DND-41 (cell line): ENCODE data around the gene IFNA21.
A peak's percentile ranks its signal among the peaks of the same experiment; 100 is the strongest.
"Not testable (repeated sequence)": the region's sequence is repeated elsewhere in the genome, so short reads cannot be mapped to it uniquely, and the experiment has no call there.

Experiments
- ATAC-seq: fragments of 200-7000 bp; cut with Tn5 transposase; 3 replicates; pipeline ENCODE4 v1.9.1; 2021; ENCODE audit warnings: low read depth; ENCODE audit not compliant: insufficient read depth
- DNase-seq: peaks from one replicate; pipeline ENCODE4 v3.0.0-alpha.2; 2020
- H2AFZ ChIP-seq: 2 replicates; pipeline ENCODE4 v1.6.0; 2012; ENCODE audit warnings: low read depth, low read length
- H3K27ac ChIP-seq: 2 replicates; pipeline ENCODE4 v1.5.1; 2012; ENCODE audit warnings: low read length, inconsistent platforms
- H3K27me3 ChIP-seq: fragments of 200-600 bp; sonication (generic); 2 replicates; pipeline ENCODE4 v1.6.0; 2012; ENCODE audit warnings: low read length, mild to moderate bottlenecking, inconsistent platforms; ENCODE audit not compliant: insufficient read depth, poor library complexity
- H3K36me3 ChIP-seq: 2 replicates; pipeline ENCODE4 v1.5.1; 2012; ENCODE audit warnings: low read length, inconsistent platforms; ENCODE audit not compliant: insufficient read depth
- H3K4me1 ChIP-seq: 2 replicates; pipeline ENCODE4 v1.5.1; 2012; ENCODE audit warnings: mild to moderate bottlenecking, low read length; ENCODE audit not compliant: insufficient read depth
- H3K4me2 ChIP-seq: 2 replicates; pipeline ENCODE4 v1.6.0; 2012; ENCODE audit warnings: mild to moderate bottlenecking, moderate library complexity, low read length, inconsistent platforms; ENCODE audit not compliant: insufficient read depth
- H3K4me3 ChIP-seq, 2 experiments: fragments of 200-600 bp in 1 of 2; shearing (Covaris generic) in 1 of 2; 2 replicates each; pipeline ENCODE4 v1.5.1; 2012 to 2016; ENCODE audit warnings: inconsistent platforms in 2 of 2, low read length in 2 of 2, mild to moderate bottlenecking in 2 of 2, low read depth in 1 of 2, moderate library complexity in 1 of 2
- H3K79me2 ChIP-seq: 2 replicates; pipeline ENCODE4 v1.6.0; 2012; ENCODE audit warnings: low read length, inconsistent platforms; ENCODE audit not compliant: insufficient read depth
- H3K9ac ChIP-seq: 2 replicates; pipeline ENCODE4 v1.6.0; 2012; ENCODE audit warnings: low read depth, mild to moderate bottlenecking, inconsistent platforms, low read length, moderate library complexity
- H3K9me3 ChIP-seq: 2 replicates; pipeline ENCODE4 v1.5.1; 2012; ENCODE audit warnings: low read length, moderate library complexity, mild to moderate bottlenecking, inconsistent platforms; ENCODE audit not compliant: insufficient read depth, severe bottlenecking
- H4K20me1 ChIP-seq: 2 replicates; pipeline ENCODE4 v1.6.0; 2012; ENCODE audit warnings: low read length; ENCODE audit not compliant: insufficient read depth
- CTCF ChIP-seq: IDR thresholded peaks from 2 replicates; pipeline ENCODE4 v1.5.1; 2012; ENCODE audit warnings: borderline replicate concordance, low read length, moderate library complexity, mild to moderate bottlenecking; ENCODE audit not compliant: poor library complexity, severe bottlenecking; ENCODE audit errors: extremely low read depth
- EZH2 ChIP-seq: IDR thresholded peaks from 3 replicates; pipeline ENCODE4 v1.6.1; 2012; ENCODE audit warnings: borderline replicate concordance, low read depth, mild to moderate bottlenecking, moderate library complexity, low read length, inconsistent platforms; ENCODE audit not compliant: severe bottlenecking

The IFNA21 gene

GRCh38 chr9:21141427-21141882, 25.0 kb downstream of the IFNA21 start, which contains the start of gene IFNW1:
TSS of gene IFNW1 (minus strand) at chr9:21141832. CDS start at chr9:21141570, 262 bp downstream.
- DNase-seq (no peak), ATAC-seq (0 out of 3 replicates have a peak, but pooled peaks have one; percentile 17)
- Histone ChIP-seq H3K9me3 (no peaks in the 10 kb centered on the region), H2AFZ (no peak within 1 kb of the TSS), H3K27me3 (no peaks in the 10 kb centered on the region), H3K9ac (no peak within 1 kb of the TSS), H4K20me1 (no peaks in the 10 kb centered on the region), H3K79me2 (no peaks in the 10 kb centered on the region), H3K27ac (no peak within 1 kb of the TSS), H3K4me3 (no peak within 1 kb of the TSS), H3K4me2 (no peak within 1 kb of the TSS), H3K4me1 (peaks cover 8% of the 10 kb centered on the region), H3K36me3 (no peaks in the 10 kb centered on the region)
- TF ChIP-seq EZH2: no peak
- no peak for TF ChIP-seq CTCF

GRCh38 chr9:21137020-21137419, 29.4 kb downstream of the IFNA21 start:
- ATAC-seq: no peak

GRCh38 chr9:21135736-21136135, 30.7 kb downstream of the IFNA21 start:
- H3K27me3 ChIP-seq: no peaks in the 10 kb centered on the region
- no peak overlapping the region for H3K9ac ChIP-seq
- H2AFZ ChIP-seq: no peak overlapping the region
- no peak overlapping the region for H3K4me3 ChIP-seq
- no peaks in the 10 kb centered on the region for H4K20me1 ChIP-seq
- no peaks in the 10 kb centered on the region for H3K36me3 ChIP-seq
- TF ChIP-seq EZH2: no peak
- TF ChIP-seq CTCF: no peak
- DNase-seq (no peak), ATAC-seq (no peak)
- H3K79me2 ChIP-seq: no peaks in the 10 kb centered on the region
- no peak overlapping the region for H3K27ac ChIP-seq
- no peaks in the 10 kb centered on the region for H3K4me1 ChIP-seq
- H3K9me3 ChIP-seq: no peaks in the 10 kb centered on the region
- H3K4me2 ChIP-seq: no peak overlapping the region

More at GRCh38 chr9:21137020-21137419, 29.4 kb downstream of the IFNA21 start:
- Histone ChIP-seq H3K4me3 (no peak overlapping the region), H3K4me1 (no peaks in the 10 kb centered on the region), H2AFZ (no peak overlapping the region), H3K27ac (no peak overlapping the region), H3K36me3 (no peaks in the 10 kb centered on the region), H4K20me1 (no peaks in the 10 kb centered on the region), H3K27me3 (no peaks in the 10 kb centered on the region), H3K79me2 (no peaks in the 10 kb centered on the region), H3K4me2 (no peak overlapping the region), H3K9ac (no peak overlapping the region), H3K9me3 (no peaks in the 10 kb centered on the region)
- TF ChIP-seq EZH2: no peak
- TF ChIP-seq CTCF: no peak
- no peak for DNase-seq

- H3K9ac ChIP-seq, H3K9me3 ChIP-seq, H3K79me2 ChIP-seq, H3K36me3 ChIP-seq, H4K20me1 ChIP-seq, H3K4me3 ChIP-seq, H3K4me2 ChIP-seq, H3K27me3 ChIP-seq, H2AFZ ChIP-seq, H3K4me1 ChIP-seq, H3K27ac ChIP-seq: not testable (repeated sequence)
- ATAC-seq (peak; percentile 74), DNase-seq (peak; percentile 13)
Measured at GRCh38 chr9:21128186-21128585, 38.3 kb downstream of the IFNA21 start.
